Vagina (tissue), 2 donors: ENCODE data around the gene MCOLN3.

Experiments
- POLR2A ChIP-seq, 2 donors: fragments of 450-650 bp; IDR thresholded peaks; one replicate each; pipeline ENCODE4 v1.6.1; 2017; ENCODE audit warnings: antibody characterized with exemption in 2 of 2, mild to moderate bottlenecking in 2 of 2, moderate library complexity in 2 of 2
- POLR2AphosphoS5 ChIP-seq, 2 donors: sonication (generic); formaldehyde crosslinking; IDR thresholded peaks; one replicate each; pipeline ENCODE4 v1.9.0; 2017; ENCODE audit warnings: antibody characterized with exemption in 2 of 2, mild to moderate bottlenecking in 2 of 2, low read depth in 1 of 2; ENCODE audit not compliant: insufficient read depth in 1 of 2
- TF ChIP-seq, protein P1 (sequence below), 3 experiments: fragments of 450-650 bp in 2 of 3; fragments of 200-600 bp in 1 of 3; sonication (generic) in 1 of 3; IDR thresholded peaks; one replicate each; pipeline ENCODE4 v1.5.1; 2017 to 2019; ENCODE audit warnings: antibody characterized with exemption in 3 of 3, mild to moderate bottlenecking in 2 of 3, moderate library complexity in 2 of 3

DNA sequence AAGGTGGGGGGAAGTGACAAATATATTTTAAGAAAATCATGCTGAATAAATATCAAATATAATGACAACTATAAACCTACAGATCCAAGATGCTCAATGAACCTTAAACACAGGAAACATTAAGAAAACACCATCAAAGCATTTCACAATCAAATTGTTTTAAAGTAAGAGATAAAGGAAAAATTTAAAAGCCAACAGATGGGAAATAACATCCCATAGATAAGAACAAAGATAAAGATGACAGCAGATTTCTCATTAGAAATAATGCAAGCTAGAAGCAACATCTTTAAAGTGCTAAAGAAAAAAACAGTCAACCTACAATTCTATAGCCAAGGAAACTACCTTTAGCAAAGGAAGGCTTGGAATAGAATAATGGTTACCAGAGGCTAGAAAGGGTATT lies 17.8 kb downstream of the MCOLN3 start:
- TF ChIP-seq, protein P1, sequence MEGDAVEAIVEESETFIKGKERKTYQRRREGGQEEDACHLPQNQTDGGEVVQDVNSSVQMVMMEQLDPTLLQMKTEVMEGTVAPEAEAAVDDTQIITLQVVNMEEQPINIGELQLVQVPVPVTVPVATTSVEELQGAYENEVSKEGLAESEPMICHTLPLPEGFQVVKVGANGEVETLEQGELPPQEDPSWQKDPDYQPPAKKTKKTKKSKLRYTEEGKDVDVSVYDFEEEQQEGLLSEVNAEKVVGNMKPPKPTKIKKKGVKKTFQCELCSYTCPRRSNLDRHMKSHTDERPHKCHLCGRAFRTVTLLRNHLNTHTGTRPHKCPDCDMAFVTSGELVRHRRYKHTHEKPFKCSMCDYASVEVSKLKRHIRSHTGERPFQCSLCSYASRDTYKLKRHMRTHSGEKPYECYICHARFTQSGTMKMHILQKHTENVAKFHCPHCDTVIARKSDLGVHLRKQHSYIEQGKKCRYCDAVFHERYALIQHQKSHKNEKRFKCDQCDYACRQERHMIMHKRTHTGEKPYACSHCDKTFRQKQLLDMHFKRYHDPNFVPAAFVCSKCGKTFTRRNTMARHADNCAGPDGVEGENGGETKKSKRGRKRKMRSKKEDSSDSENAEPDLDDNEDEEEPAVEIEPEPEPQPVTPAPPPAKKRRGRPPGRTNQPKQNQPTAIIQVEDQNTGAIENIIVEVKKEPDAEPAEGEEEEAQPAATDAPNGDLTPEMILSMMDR (IDR thresholded peaks at IDR 0.05): no peak
- TF ChIP-seq POLR2AphosphoS5 (IDR thresholded peaks at IDR 0.05; ENCODE audit: insufficient read depth in 1 of 2, low read depth in 1 of 2) (no peak), POLR2A (IDR thresholded peaks at IDR 0.05) (no peak)
